ENCODE data around the gene ACTC1. TPM values are rescaled to one million over a fixed set of nuclear protein-coding genes. Genes with fewer than 3 reads are reported as not detected.

The ACTC1 gene
- total and polyA plus RNA-seq, 10 of the 15 experiments (the other 5 are each of a cell fraction or from before 2014, with no cell fraction given), result 1.6 TPM; not detected in 9

DNA sequence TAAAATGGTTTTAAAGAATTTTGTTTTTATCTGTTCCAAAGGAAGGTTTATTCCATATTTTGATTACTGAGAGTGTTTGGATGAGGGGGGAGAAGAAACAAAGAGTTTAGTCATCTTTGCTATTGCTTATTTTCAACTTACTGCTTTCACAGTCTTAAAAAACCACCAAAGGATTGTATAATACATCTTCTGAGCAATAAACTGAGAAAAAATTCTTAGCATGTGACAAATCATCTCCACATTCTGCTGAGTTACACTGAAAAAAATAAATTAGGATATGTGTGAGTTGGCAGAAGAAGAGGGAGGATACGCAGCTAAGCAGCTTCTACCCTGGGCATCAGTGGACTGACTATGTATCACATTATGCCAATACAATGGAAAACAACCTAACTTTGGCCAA, 23.2 kb upstream of the ACTC1 start:
- DNase-seq (ENCODE audit: low read depth, low spot score) (no peak), ATAC-seq (no peak), FAIRE-seq (no peak)
- no peaks in the 10 kb centered on the region for H3K4me1 ChIP-seq (ENCODE audit: control insufficient read depth, insufficient read depth, low read length)
- ChIA-PET CTCF (no interaction called here), RAD21 (ENCODE audit: unreplicated experiment) (no interaction called here), SMC1A (ENCODE audit: uncharacterized antibody, unreplicated experiment) (no interaction called here), POLR2A (no interaction called here)
- no peaks in the 10 kb centered on the region for H4K20me1 ChIP-seq (ENCODE audit: control insufficient read depth, insufficient read depth)
- no peaks in the 10 kb centered on the region for H3K79me2 ChIP-seq (ENCODE audit: control insufficient read depth, insufficient read depth, low read length)
- 100% methylated on average over 1 of the region's 1 CpG for WGBS (ENCODE audit: insufficient coverage, insufficient replicate concordance, low lambda C conversion rate, missing lambda C conversion rate)
- H2AFZ ChIP-seq (ENCODE audit: control insufficient read depth, low read depth, low read length), result no peak overlapping the region
- H3K36me3 ChIP-seq (ENCODE audit: control insufficient read depth in 2 of 2, insufficient read depth in 2 of 2, low read length in 1 of 2), result no peaks in the 10 kb centered on the region
- no peak overlapping the region for H3K4me3 ChIP-seq
- no TSS peak for BruUV-seq (replicated peaks)
- no peak overlapping the region for H3K27ac ChIP-seq (ENCODE audit: control insufficient read depth, insufficient read depth)
- in situ Hi-C loops (cut with MboI), result no loop called here
- intact Hi-C loops (cut with micrococcal nuclease; ENCODE audit: unreplicated experiment), result no loop called here
- H3K4me2 ChIP-seq (ENCODE audit: control insufficient read depth, insufficient read depth), result no peak overlapping the region
- no peaks in the 10 kb centered on the region; a peak in 1 of 4 replicates for H3K27me3 ChIP-seq (replicated peaks in 1 of 2; ENCODE audit: control insufficient read depth in 2 of 2, insufficient read depth in 2 of 2, low read length in 1 of 2)
- no peak overlapping the region for H3K9ac ChIP-seq (ENCODE audit: control insufficient read depth, insufficient read depth, low read length)
- H3K9me3 ChIP-seq (replicated peaks; ENCODE audit: control insufficient read depth, insufficient read depth, low read length), result no peaks in the 10 kb centered on the region
- no peak for TF ChIP-seq CREM (IDR thresholded peaks at IDR 0.05; ENCODE audit: low read depth)
- TF ChIP-seq ZBED1 (IDR thresholded peaks at IDR 0.05; ENCODE audit: borderline replicate concordance), result no peak
- no peak for TF ChIP-seq MXI1 (IDR thresholded peaks at IDR 0.05; ENCODE audit: low read depth, low read length)
- TF ChIP-seq, protein P1, sequence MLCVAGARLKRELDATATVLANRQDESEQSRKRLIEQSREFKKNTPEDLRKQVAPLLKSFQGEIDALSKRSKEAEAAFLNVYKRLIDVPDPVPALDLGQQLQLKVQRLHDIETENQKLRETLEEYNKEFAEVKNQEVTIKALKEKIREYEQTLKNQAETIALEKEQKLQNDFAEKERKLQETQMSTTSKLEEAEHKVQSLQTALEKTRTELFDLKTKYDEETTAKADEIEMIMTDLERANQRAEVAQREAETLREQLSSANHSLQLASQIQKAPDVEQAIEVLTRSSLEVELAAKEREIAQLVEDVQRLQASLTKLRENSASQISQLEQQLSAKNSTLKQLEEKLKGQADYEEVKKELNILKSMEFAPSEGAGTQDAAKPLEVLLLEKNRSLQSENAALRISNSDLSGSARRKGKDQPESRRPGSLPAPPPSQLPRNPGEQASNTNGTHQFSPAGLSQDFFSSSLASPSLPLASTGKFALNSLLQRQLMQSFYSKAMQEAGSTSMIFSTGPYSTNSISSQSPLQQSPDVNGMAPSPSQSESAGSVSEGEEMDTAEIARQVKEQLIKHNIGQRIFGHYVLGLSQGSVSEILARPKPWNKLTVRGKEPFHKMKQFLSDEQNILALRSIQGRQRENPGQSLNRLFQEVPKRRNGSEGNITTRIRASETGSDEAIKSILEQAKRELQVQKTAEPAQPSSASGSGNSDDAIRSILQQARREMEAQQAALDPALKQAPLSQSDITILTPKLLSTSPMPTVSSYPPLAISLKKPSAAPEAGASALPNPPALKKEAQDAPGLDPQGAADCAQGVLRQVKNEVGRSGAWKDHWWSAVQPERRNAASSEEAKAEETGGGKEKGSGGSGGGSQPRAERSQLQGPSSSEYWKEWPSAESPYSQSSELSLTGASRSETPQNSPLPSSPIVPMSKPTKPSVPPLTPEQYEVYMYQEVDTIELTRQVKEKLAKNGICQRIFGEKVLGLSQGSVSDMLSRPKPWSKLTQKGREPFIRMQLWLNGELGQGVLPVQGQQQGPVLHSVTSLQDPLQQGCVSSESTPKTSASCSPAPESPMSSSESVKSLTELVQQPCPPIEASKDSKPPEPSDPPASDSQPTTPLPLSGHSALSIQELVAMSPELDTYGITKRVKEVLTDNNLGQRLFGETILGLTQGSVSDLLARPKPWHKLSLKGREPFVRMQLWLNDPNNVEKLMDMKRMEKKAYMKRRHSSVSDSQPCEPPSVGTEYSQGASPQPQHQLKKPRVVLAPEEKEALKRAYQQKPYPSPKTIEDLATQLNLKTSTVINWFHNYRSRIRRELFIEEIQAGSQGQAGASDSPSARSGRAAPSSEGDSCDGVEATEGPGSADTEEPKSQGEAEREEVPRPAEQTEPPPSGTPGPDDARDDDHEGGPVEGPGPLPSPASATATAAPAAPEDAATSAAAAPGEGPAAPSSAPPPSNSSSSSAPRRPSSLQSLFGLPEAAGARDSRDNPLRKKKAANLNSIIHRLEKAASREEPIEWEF (IDR thresholded peaks at IDR 0.05; ENCODE audit: insufficient replicate concordance, low read depth, low read length), result no peak
- TF ChIP-seq TBL1XR1 (IDR thresholded peaks at IDR 0.05; ENCODE audit: low read depth, low read length), result no peak
- TF ChIP-seq RCOR1 (conservative IDR thresholded peaks at IDR 0.05; ENCODE audit: low read depth, low read length), result no peak

Measured in GM12878 (cell line).